ENCODE measurements around the gene PRSS53.

The PRSS53 gene

GRCh38 chr16:31129568-31130335, 41.0 kb upstream of the PRSS53 start:
- intact Hi-C loops (cut with micrococcal nuclease): loop anchor here (1.0 to 5.0 kb wide), 2 partner anchors 11 to 228 kb away; partner anchors contain the start of gene ITGAX
- peaks cover 98% of the 10 kb centered on the region for H3K4me1 Mint-ChIP-seq (ENCODE audit: low read depth)
- H3K4me3 Mint-ChIP-seq: peak overlapping the region; percentile 71
- H3K36me3 Mint-ChIP-seq (ENCODE audit: low read depth): peaks cover 72% of the 10 kb centered on the region
- peak overlapping the region; percentile 94 for H3K27ac Mint-ChIP-seq
- H3K9me3 Mint-ChIP-seq: no peaks in the 10 kb centered on the region
- H3K27me3 Mint-ChIP-seq: no peaks in the 10 kb centered on the region

DNA sequence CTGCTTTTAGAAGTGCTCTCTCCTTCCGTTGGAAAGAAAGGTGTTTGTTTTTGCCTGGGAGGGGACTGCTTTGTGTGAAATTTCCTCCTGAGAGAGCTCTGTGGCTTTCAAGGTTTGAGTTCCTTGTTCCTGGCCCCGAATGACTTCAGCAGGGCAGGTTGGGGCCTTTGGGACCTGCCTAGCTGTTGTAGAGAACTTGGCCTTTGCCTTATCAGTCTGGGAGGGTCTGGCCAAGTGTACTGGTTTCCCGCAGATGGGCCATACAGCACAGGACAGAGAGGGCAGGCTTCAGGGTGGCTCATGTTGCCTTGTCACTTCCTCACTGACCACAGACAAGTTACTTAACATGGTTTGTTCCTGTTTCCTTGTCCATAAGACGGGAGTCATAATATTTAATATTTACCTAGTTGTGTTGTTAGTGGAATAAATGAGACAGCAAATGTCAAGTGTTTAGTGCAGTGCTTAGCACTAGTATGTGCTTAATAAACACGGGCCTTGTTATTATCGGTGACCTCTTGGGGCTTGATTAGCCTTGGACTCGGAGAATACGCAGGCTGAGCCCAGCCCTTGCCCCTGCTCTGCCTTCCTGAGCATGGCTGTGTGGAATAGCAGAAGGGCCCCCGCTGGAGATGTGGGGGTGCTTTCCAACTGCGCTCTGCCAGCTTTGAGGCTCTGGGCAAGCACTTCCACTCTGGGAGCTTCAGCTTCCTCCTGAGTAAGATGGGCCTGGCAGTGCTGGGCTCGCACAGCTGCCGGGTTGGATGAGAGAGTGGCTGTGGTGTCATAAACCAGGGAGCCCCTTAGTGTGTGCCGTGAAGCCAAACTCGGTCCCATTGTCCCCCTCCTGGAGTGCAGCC, 40.2 kb upstream of the PRSS53 start:
- Mint-ChIP-seq H3K36me3 (ENCODE audit: low read depth) (peaks cover 80% of the 10 kb centered on the region), H3K27ac (peak overlapping the region; percentile 94), H3K4me1 (ENCODE audit: low read depth) (peaks cover 89% of the 10 kb centered on the region), H3K9me3 (no peaks in the 10 kb centered on the region), H3K27me3 (no peaks in the 10 kb centered on the region), H3K4me3 (peak overlapping the region; percentile 71)
- intact Hi-C loops (cut with micrococcal nuclease): loop anchor here (1.0 to 5.0 kb wide), 2 partner anchors 11 to 228 kb away; partner anchors contain the start of gene ITGAX

GRCh38 chr16:31127182-31127581, 38.4 kb upstream of the PRSS53 start:
- Mint-ChIP-seq H3K9me3 (no peaks in the 10 kb centered on the region), H3K4me3 (peak overlapping the region; percentile 34), H3K27ac (peak overlapping the region; percentile 94), H3K27me3 (no peaks in the 10 kb centered on the region), H3K4me1 (ENCODE audit: low read depth) (peaks cover 78% of the 10 kb centered on the region), H3K36me3 (ENCODE audit: low read depth) (peaks cover 78% of the 10 kb centered on the region)
- intact Hi-C loops (cut with micrococcal nuclease): loop anchor here (5.0 kb wide), 1 partner anchor 230 kb away; the partner anchor contains the start of gene ITGAX

GRCh38 chr16:31125844-31126243, 37.1 kb upstream of the PRSS53 start:
- Mint-ChIP-seq H3K9me3 (no peaks in the 10 kb centered on the region), H3K4me3 (no peak overlapping the region), H3K36me3 (ENCODE audit: low read depth) (peaks cover 78% of the 10 kb centered on the region), H3K27me3 (no peaks in the 10 kb centered on the region), H3K27ac (peak overlapping the region; percentile 94), H3K4me1 (ENCODE audit: low read depth) (peaks cover 64% of the 10 kb centered on the region)
- intact Hi-C loops (cut with micrococcal nuclease): loop anchor here (5.0 kb wide), 1 partner anchor 231 kb away; the partner anchor contains the start of gene ITGAX

DNA sequence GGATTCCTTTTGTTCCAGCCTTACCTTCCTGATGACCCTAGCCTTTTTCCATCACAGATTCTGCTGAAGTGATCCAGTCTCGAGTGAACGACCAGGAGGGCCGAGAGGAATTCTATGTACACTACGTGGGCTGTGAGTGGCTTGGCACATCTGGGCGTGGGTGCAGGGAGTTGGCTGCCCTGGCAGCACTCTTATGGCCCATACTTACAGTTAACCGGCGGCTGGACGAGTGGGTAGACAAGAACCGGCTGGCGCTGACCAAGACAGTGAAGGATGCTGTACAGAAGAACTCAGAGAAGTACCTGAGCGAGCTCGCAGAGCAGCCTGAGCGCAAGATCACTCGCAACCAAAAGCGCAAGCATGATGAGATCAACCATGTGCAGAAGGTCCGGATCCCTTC, 31.4 kb upstream of the PRSS53 start:
- intact Hi-C loops (cut with micrococcal nuclease): no loop called here
- H3K4me1 Mint-ChIP-seq (ENCODE audit: low read depth): peaks cover 42% of the 10 kb centered on the region
- H3K27ac Mint-ChIP-seq: no peak overlapping the region
- no peak overlapping the region for H3K4me3 Mint-ChIP-seq
- H3K9me3 Mint-ChIP-seq: no peaks in the 10 kb centered on the region
- no peaks in the 10 kb centered on the region for H3K27me3 Mint-ChIP-seq
- peaks cover 96% of the 10 kb centered on the region for H3K36me3 Mint-ChIP-seq (ENCODE audit: low read depth)

DNA sequence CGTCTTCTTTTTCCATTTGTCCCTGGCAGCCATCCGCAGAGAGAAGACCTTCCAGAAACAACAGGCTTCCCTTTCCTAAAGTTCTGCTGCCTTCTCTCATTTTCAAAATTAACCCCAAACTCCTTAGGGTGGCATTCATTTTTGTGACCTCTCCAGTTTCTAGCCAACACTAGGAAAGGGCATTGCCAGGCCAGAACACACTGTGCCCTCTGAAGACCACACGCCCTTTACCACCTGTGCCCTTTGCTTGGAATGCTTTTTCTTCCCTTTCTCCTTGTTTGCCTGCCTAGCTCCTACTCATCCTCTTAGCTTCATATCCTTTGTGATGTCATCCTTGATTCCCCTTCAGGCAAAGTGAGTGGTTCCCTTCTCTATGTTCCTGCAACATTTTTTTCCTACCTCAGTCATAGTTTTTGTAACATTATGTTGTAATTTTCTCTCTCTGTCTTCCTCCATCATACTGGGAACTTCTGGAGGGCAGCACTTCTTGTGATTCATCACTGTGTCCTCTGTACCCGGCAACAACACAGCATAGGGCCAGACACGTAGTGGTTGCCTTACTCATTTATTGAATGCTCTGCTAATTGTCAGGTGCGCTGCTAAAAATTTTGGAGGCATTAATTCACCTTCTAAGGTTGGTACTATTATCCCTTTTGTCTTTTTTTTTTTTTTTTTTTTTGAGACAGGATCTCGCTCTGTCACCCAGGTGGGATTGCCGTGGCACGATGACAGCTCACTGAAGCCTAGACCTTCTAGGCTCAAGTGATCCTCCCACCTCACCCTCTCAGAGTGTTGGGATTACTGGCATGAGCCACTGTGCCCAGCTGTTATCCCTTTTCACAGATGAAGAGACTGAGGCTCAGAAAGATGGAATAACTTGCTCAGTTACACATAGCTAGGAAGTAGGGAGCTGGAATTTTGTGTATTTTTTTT, 29.7 kb upstream of the PRSS53 start:
- H3K36me3 Mint-ChIP-seq (ENCODE audit: low read depth): peaks cover 86% of the 10 kb centered on the region
- peaks cover 51% of the 10 kb centered on the region for H3K4me1 Mint-ChIP-seq (ENCODE audit: low read depth)
- peak overlapping the region; percentile 98 for H3K27ac Mint-ChIP-seq
- H3K4me3 Mint-ChIP-seq: peak overlapping the region; percentile 91
- no peaks in the 10 kb centered on the region for H3K27me3 Mint-ChIP-seq
- no peaks in the 10 kb centered on the region for H3K9me3 Mint-ChIP-seq
- intact Hi-C loops (cut with micrococcal nuclease): loop anchor here (1.0 kb wide), 2 partner anchors 11 to 24 kb away; no protein-coding TSS in a partner anchor

GRCh38 chr16:31117384-31118222, 28.9 kb upstream of the PRSS53 start, which contains the start of gene KAT8:
Gene KAT8 (plus strand): TSS chr16:31117664. CDS start chr16:31117682, 18 bp downstream.
- Mint-ChIP-seq H3K4me1 (ENCODE audit: low read depth) (peaks cover 58% of the 10 kb centered on the region), H3K36me3 (ENCODE audit: low read depth) (peaks cover 85% of the 10 kb centered on the region), H3K4me3 (peak within 1 kb of the TSS; percentile 91), H3K27ac (peak within 1 kb of the TSS; percentile 98), H3K27me3 (no peaks in the 10 kb centered on the region), H3K9me3 (no peaks in the 10 kb centered on the region)
- intact Hi-C loops (cut with micrococcal nuclease): loop anchor here (1.0 kb wide), 2 partner anchors 12 to 25 kb away; no protein-coding TSS in a partner anchor

DNA sequence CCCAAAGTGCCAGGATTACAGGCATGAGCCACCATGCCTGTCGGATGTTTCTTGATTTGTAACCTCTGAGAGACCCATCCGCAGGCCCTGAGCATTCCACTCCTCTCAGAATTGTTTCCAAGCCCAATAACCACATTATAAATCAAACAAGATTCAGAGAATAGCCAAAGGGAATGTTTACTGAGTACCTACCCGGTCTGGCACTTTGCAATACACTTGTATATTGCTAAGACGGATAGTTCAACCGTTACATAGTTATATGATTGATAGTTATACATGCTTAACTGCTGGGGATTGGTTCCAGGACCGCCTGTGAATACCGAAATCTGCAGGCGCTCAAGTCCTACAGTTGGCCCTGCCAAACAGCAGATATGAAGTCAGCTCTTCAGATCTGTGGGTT, 25.7 kb upstream of the PRSS53 start:
- H3K9me3 Mint-ChIP-seq: no peaks in the 10 kb centered on the region
- peak overlapping the region; percentile 98 for H3K27ac Mint-ChIP-seq
- peaks cover 85% of the 10 kb centered on the region for H3K36me3 Mint-ChIP-seq (ENCODE audit: low read depth)
- H3K27me3 Mint-ChIP-seq: no peaks in the 10 kb centered on the region
- peak overlapping the region; percentile 65 for H3K4me3 Mint-ChIP-seq
- peaks cover 80% of the 10 kb centered on the region for H3K4me1 Mint-ChIP-seq (ENCODE audit: low read depth)
- intact Hi-C loops (cut with micrococcal nuclease): no loop called here

GRCh38 chr16:31113121-31114120, 24.7 kb upstream of the PRSS53 start:
- H3K27me3 Mint-ChIP-seq: no peaks in the 10 kb centered on the region
- no peaks in the 10 kb centered on the region for H3K9me3 Mint-ChIP-seq
- peaks cover 84% of the 10 kb centered on the region for H3K36me3 Mint-ChIP-seq (ENCODE audit: low read depth)
- peaks cover 74% of the 10 kb centered on the region for H3K4me1 Mint-ChIP-seq (ENCODE audit: low read depth)
- H3K4me3 Mint-ChIP-seq: peak overlapping the region; percentile 65
- peak overlapping the region; percentile 98 for H3K27ac Mint-ChIP-seq
- intact Hi-C loops (cut with micrococcal nuclease): no loop called here

DNA sequence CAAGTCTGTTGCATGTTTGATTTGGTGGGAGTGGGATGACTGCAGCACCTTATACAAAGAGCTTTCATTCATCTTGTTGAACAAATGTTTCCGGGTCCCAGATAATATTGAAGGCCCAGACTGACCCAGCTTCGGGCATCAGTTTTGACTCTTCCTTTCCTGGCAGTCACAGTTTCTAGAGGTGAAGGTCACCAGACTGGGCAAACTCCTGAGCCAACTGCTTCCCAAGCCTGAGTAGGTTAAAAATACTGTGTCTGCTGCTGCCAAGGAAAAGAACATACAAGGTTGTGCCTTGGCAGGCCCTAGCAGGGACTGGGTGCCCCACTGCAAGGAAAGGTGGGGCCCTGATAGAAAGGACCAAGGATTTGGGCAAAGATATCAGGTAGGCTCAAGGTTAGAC, 24.0 kb upstream of the PRSS53 start:
- H3K4me3 Mint-ChIP-seq: peak overlapping the region; percentile 13
- peak overlapping the region; percentile 98 for H3K27ac Mint-ChIP-seq
- intact Hi-C loops (cut with micrococcal nuclease): no loop called here
- no peaks in the 10 kb centered on the region for H3K27me3 Mint-ChIP-seq
- H3K4me1 Mint-ChIP-seq (ENCODE audit: low read depth): peaks cover 74% of the 10 kb centered on the region
- peaks cover 77% of the 10 kb centered on the region for H3K36me3 Mint-ChIP-seq (ENCODE audit: low read depth)
- no peaks in the 10 kb centered on the region for H3K9me3 Mint-ChIP-seq

GRCh38 chr16:31111881-31112466, 23.2 kb upstream of the PRSS53 start:
- Mint-ChIP-seq H3K27ac (peak overlapping the region; percentile 98), H3K36me3 (ENCODE audit: low read depth) (peaks cover 70% of the 10 kb centered on the region), H3K4me3 (no peak overlapping the region), H3K4me1 (ENCODE audit: low read depth) (peaks cover 80% of the 10 kb centered on the region), H3K9me3 (no peaks in the 10 kb centered on the region), H3K27me3 (no peaks in the 10 kb centered on the region)
- intact Hi-C loops (cut with micrococcal nuclease): no loop called here
